ELF-1 (cell line): ENCODE measurements around the gene PEX11B.
"Not testable (repeated sequence)": the region's sequence is repeated elsewhere in the genome, so short reads cannot be mapped to it uniquely, and the experiment has no call there.

Experiments used
- DNase-seq: peaks from one replicate; pipeline ENCODE4 v3.0.0-alpha.2; 2016; ENCODE audit warnings: low read depth, low spot score

Gene PEX11B

DNA sequence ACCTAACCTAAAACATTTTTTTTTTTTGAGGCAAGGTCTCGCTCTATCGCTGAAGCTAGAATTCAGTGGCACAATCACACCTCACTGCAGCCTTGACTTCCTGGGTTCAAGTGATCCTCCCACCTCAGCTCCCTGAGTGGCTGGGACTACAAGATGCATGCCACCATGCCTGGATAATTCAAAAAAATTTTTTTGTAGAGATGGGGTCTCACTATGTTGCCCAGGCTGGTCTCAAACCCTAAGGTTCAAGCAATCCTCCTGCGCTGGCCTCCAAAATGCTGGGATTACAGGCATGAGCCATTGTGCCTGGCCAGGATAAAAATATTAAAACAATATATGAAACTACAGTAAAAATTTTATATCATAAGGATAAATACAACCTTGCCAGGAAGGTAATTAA lies 34.4 kb upstream of the PEX11B start:
- DNase-seq: no peak

DNA sequence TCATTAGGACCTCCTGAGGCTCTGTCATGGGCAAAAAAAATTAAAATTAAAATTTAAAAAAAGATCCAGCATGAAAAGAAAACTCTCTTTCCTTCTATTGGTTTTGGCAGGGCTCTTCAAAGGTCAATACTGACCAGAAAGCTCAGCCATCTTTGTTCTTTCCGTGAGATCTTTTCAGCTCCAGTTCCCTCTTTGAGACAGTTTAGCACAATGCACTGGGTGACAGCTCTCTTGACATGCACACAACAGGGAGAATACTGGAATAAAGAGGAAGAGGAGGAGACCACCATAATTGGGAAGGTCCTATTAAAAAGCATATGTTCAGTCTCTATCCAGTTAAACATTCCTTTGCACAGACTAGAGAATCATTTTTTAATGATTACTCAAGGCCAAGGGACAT lies 33.0 kb upstream of the PEX11B start:
- no peak for DNase-seq

DNA sequence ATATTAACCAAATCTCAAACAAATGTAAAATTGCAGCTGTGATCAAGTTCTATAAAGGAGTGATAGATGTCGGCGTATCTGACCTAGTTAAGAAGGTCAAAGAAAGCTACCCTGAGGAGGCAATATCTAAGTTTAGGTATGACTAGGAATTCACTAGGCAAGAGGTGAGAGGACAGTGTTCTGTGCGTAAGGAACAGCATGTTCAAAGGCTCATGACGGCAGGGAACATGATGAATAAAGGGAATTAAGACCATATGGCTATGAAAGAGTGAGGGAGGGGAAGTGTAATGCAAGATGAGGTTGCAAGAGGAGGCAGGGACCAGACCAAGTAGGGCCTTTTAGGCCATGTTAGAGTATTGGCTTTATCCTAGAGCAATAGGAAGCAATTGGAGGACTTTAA lies 30.7 kb upstream of the PEX11B start:
- no peak for DNase-seq

DNA sequence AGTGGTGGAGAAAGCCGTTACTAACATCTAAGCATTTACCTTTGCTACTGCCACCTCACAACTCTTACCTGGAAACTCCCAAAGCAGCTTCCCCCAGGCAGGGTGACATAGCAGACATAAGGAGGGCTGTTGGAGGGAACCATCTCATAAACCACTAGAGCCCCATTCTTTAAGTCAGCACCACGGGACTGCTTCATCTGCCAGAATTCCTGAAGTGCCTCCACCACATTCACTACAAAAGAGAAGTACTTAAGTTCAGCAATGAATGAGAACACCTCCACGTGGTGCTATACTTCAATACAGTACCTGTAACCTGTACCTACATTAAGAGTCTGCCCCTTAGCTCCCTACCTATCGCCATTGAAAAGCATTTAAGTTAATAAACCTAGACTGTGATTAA lies 29.0 kb upstream of the PEX11B start:
- DNase-seq: peak; percentile 27

DNA sequence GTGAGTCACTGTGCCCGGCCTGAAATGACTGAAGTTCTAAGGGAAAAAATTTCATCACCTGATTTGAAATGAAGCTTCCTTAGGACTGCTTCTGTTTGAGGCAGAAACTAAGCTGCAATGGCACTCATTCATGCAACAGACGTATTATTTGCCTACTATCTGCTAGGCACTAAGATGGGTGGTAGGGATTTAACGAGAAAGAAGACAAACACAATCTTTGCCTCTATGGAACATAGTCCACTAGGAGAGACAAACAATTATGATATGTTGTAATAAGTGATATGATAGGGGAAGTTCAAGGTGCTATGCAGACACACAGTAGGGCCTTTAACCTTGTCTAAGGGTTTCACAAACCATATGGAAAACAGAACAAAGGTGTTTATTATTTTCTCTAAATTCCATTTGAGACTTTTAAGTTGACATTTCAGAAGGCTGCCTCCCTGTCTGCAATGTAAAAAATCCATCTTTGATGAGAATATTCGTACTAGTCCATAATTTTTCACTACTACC lies 28.0 kb upstream of the PEX11B start:
- DNase-seq: no peak

DNA sequence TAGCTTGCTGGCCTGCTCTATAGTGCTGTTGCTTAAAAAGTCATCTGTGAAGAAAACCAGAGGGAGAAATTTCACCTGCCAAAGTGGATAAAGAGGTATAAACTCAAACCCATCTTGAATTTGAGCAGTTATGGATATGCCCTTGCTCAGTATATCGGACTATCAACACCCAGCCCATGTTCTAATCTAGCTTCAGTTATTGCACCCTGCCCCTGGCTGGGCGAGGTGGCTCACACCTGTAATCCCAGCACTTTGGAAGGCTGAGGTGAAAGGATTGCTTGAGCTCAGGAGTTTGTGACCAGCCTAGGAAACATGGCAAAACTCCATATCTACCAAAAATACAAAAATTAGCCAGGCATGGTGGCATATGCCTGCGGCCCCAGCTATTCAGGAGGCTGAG lies 26.0 kb upstream of the PEX11B start:
- no peak for DNase-seq

DNA sequence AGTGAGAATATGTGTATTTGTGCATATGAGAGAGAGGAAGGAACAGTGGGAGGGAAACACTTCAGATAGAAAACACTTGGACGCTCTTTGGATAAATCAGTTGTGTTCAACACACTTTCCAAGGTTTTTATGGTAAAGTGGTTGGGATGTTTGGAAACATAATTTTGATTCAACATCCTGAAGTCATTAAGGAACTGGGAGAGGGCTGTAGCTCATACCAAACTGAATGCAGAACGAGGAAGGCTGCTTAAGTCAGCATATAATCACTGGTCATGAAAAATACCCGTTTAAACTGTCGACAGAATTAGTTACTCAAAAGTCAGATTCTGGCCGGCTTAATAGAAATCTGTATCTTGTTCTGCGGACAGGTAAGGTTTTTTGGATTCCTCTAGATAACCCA lies 24.4 kb upstream of the PEX11B start:
- no peak for DNase-seq

DNA sequence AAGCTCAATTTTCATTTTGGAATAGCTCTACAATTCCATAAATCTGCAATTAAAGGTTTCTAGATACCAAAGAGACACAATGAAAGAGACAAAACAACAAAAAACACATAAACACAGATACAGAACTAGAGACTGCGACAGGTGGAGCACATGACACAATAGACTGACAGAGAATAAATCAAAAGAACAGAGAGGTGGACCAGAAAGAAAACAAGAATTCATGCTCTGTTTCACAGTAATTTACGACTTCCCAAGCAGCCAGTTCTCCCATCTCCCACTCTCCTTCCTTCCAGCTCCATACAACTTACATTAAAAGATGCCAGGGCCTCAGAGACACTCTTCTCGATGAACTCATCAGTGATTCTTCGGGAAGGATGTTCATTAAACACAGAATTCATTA lies 23.9 kb upstream of the PEX11B start:
- DNase-seq: no peak

DNA sequence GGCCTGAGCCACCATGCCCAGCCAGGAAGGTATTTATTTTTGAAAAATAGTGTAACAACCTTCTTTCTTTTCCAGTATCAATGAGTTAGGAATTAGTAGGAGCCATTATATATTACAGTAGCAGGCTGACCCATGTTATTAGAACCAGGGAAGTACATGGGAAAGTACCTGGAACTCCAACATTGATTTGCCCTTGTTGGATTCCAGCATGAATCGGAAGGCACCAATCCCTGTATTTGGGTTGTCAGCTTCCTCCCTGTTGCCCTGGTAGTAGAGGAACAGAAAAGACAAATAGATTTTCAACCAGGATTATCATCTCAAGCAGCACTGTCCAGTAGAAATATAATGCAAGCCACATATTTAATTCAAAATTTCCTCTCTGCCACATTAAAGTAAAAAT lies 18.9 kb upstream of the PEX11B start:
- no peak for DNase-seq

DNA sequence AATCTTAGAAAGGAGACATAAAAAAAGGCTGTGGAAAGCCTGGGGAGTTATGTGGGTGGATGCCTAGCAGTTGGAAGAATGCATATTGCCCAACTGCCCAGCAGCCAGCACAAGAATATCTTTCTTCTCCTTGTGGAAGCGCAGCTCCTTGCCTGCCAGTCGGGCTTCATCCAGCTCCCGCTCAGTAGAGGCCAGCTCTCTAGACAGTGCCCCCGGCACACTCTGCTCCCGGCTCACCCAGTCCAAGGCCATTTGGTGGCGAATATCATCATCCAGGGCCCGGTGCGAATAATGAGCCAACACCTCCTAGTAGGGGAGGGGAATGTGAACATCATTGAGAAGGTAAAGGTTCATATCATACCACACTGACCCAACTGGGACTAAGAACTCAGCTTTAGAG lies 17.7 kb upstream of the PEX11B start:
- no peak for DNase-seq

DNA sequence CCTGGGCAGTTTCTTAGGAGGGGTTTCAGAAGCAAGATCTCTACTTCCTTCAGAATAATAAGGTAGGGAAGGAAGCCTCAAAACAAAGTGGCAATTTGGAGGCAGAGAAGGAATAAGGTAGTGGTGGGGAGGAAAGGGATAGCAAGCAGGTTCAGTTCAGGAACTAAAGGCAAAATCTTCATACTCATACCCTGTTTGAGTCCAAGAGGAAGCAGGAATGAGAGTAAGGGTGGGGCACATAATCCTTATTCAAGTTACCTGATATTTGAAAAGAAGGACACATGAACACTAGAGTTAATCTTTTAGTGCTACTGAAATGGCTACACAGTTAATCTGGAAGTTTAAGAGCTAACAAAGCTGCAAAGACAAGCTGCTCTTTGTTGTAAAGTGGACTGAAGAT lies 17.2 kb upstream of the PEX11B start:
- DNase-seq: no peak

DNA sequence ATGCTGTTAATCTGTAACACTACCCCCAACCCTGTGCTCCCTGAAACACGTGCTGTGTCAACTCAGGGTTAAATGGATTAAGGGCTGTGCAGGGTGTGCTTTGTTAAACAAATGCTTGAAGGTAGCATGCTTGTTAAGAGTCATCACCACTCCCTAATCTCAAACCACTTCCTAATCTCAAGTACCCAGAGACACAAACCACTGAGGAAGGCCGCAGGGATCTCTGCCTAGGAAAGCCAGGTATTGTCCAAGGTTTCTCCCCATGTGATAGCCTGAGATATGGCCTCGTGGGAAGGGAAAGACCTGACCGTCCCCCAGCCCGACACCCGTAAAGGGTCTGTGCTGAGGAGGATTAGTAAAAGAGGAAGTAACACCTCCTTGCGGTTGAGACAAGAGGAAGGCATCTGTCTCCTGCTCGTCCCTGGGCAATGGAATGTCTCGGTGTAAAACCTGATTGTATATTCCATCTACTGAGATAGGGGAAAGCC lies 14.0 kb upstream of the PEX11B start:
- DNase-seq: peak; percentile 77

DNA sequence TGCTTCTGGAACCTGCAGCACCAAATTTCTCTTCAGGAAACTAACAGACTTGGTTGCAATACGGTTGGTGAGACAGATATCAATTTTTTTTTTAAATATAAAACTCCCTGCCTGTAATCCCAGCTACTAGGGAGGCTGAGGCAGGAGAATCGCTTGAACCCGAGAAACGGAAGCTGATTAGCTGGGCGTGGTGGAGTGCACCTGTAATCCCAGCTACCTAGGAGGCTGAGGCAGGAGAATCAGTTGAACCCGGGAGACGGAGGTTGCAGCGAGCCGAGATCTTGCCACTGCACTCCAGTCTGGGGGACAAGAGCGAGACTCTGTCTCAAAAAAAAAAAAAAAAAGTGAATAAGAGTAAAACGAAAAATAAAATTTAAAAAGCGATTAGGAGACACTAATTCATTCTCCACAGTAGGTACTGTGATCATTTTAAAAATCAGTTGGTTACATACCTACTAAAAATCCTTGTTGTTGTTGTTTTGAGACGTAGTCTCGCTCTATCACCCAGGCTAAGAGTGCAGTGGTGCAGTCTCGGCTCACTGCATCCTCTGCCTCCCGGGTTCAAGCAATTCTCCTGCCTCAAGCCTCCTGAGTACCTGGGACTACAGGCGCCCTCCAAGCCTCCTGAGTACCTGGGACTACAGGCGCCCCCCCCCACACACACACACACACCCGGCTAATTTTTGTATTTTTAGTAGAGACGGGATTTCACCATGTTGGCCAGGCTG lies 9.6 kb upstream of the PEX11B start:
- no peak for DNase-seq

DNA sequence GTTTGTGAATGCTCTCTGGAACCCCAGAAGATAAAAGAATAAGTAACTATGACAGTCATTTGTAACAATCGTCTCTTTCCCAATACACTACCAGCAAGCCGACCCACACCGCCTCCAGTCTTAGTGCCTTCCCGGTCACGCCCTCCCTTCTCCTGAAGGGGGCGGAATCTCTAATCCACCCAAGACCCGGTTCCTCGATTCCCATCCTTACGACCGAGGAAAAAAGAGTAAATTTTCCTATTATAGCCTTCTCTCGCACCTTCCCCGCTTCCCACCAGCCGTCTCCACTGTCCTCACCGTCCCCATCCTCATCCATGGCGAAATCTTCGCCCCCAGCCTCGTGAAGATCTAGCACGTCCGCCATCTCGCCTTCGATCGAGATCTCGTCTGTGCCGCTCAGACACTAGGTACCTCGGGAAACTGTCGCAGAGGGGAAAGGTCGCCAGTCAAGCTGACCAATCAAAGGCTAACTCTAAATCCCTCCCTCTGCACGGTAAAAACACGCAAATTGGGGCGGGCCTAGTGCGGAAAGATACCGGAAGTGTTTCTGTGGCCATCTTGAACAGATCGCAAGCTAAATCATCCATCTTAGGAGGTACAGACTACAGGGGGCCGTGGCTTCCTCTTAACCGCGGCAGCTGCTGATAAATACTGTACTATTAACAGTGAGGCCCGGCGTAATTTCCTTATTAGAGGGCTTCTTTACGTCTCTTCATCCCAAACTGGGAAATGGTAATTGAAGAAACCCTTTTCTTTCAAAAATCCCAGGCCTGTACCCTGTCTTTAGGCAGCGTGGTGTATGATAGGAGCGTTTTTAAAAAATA lies 8.8 kb upstream of the PEX11B start, which contains the start of gene RBM8A:
Gene RBM8A (minus strand): TSS at position 422 of the 824 bp plus-strand sequence. CDS start 58 bp downstream, at position 364.
- DNase-seq: peak; percentile 98

DNA sequence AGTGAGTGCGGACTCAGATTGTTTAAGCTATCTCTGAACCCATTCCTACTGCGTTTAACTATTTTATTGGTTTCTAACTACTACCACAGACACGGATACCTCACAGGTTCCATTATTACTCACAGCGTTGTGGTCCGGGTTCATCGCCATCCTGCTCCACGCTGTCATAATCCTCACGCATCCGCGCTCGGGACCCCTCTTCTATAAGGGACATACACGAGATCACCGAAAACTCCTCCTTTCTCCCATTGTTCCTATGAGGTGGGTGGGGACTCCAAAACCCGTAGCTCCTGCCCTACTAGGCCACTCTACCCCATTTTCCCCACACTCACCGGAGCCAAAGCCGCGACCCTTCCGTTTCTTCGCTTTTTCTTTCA lies 8.2 kb upstream of the PEX11B start:
- DNase-seq: no peak

DNA sequence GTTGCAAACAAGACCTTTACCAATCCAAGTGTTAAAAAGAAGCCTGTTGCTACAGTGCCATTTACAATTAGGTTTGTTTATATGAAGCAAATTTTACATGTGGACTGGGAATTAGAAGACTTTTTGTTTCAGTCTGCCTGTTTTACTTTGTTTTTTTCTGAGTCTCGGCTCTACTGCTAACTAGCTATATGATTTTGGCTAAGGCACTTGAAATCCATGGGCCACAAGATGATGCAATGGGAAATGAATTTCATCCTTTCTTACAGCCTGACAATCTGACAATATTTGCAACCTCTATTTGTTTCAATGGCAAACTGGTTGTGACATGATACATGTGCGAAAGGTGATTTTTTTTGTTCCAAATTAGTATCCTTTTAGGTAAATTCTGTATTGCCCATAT lies 3.7 kb upstream of the PEX11B start:
- DNase-seq: no peak

DNA sequence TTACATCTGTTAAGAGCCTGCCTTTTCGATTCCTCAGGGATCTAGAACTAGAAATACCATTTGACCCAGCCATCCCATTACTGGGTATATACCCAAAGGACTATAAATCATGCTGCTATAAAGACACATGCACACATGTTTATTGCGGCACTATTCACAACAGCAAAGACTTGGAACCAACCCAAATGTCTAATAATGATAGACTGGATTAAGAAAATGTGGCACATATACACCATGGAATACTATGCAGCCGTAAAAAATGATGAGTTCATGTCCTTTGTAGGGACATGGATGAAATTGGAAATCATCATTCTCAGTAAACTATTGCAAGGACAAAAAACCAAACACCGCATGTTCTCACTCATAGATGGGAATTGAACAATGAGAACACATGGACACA lies 1.8 kb upstream of the PEX11B start:
- DNase-seq: not testable (repeated sequence)

DNA sequence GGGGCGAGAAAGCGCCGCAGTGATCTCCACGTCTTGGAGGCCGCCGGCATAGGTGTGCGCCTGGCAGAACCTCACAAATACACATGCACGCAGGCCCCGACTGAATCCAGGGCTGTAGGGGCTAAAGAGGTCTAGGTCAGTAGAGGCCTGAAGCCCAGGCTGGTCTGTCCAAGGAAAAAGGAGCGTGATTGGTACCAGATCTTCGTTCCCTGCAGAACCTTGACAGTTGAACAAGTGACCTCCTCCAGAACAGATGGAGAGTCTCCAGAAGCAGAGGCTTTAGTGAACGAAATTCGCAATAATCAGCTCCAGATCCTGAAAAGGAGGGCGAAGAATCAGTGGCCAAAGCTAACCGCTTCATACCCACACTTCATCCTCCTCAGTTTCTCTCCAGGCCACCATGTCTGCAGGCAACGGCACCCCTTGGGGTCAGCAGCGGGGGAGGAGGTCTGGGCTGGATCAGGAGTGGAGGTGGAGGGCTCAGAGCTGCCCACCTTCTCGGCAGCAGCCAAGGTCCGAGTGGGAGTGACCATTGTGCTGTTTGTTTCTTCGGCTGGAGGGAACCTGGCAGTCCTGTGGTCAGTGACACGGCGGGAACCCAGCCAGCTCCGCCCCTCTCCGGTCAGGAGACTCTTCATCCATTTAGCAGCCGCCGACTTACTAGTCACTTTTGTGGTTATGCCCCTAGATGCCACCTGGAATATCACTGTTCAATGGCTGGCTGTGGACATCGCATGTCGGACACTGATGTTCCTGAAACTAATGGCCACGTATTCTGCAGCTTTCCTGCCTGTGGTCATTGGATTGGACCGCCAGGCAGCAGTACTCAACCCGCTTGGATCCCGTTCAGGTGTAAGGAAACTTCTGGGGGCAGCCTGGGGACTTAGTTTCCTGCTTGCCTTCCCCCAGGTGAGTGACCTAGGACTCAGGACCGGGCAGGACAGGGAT lies 749 bp upstream of the PEX11B start:
- peak; percentile 64 for DNase-seq

DNA sequence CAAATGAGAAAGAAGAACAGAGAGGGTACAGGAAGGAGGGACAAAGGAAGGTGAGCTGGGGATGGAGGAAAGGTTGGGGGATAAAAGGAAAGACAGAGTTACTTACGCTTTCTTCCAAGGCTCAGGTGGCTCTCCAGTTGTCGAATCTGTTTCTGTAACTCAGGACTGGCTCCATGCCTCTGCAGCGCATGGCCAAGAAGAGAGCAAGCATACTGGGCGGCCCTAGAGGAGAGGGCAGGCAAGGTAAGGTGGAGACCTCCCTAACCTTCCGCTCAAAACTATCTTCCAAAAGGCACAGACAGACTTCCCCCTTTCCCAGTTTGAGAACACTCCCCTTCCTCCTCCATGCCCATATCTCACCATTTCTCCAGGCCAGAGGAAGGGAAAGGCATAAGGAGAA lies 922 bp downstream of the PEX11B start:
- no peak for DNase-seq

DNA sequence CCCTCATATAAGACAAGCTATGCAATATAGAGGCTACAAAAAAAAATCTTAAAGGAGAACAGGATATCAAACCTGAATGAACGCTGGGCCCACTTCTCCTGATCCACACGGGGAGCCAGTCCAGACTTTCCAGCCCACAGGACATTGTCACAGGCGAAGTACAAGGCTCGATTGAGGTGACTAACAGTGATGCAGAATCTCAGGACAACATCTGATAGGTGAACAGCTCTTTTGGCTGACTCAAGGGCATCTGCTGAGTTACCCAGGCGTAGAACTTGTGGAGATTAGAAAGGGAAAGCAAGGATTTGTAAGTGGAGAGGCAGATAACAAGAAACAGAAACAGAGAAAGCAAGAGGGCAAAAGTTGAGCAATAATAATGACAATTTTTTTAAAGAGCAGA lies 1.8 kb downstream of the PEX11B start:
- DNase-seq: no peak

DNA sequence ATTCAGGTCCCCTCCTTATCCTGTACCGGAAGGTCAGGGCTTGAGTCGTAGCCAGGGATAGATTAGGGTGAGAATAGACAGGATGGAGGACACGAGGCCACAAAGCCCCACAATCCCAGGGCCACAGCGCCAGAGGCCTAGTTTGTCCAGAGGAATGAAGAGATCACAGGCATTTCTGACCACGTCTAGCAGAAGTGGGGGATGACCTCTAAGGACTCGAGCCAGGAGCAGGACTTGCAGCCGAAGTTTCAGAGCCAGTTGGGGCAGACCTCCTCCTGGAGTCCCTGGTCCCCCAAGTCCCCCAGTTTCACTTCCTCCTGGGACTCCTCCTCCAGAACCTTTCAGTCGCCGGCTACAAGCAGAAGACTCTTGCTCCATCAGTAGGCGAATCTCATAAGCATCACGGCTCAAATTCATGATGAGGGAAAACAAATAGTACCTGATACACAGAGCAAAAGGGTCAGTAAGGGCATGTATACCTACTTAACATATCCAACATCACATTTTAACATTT lies 6.3 kb downstream of the PEX11B start:
- no peak for DNase-seq
